K562 (cell line): Measurements from ENCODE around the gene MRPS18B. TPM values are rescaled to one million over a fixed set of nuclear protein-coding genes. Genes with fewer than 3 reads are reported as not detected.
A peak's percentile ranks its signal among the peaks of the same experiment; 100 is the strongest.

Experiments
- ATAC-seq: fragments of 200-7000 bp; cut with Tn5 transposase; 3 replicates; pipeline ENCODE4 v1.9.1; 2020; ENCODE audit warnings: moderate library complexity
- BruUV-seq: library from RNA; stranded (reverse); fragments of 400-500 nt; replicated peaks from 2 replicates; lab custom pipeline; 2021; lab: Mats Ljungman, UMichigan
- CTCF ChIA-PET: fragments of 300-600 bp; formaldehyde crosslinking; extraction: SDS; loops from one replicate; lab custom pipeline; 2021; ENCODE audit warnings: low intra/inter-chr PET ratio; lab: Yijun Ruan, JAX
- POLR2A ChIA-PET: fragments of 300-600, 350-650 bp; sonication (Branson Sonifier 250); formaldehyde crosslinking; extraction: SDS; loops from one replicate; lab custom pipeline; 2021; ENCODE audit warnings: antibody characterized with exemption, inconsistent platforms; lab: Yijun Ruan, JAX
- DNase-seq, 4 experiments: peaks; one replicate each; pipeline versions ENCODE4 v3.0.0 to v3.0.0-alpha.2; 2011 to 2018; ENCODE audit warnings: low spot score in 3 of 4, mixed read lengths in 3 of 4; ENCODE audit errors: extremely low read depth in 1 of 4
- FAIRE-seq: peaks from 2 replicates; lab custom pipeline; 2011; peaks lifted over from hg19 to GRCh38; lab: Jason Lieb, UNC
- H2AFZ ChIP-seq: 2 replicates; pipeline ENCODE4 v1.6.0; 2011; ENCODE audit warnings: low read depth, low read length, control low read depth, inconsistent platforms
- H3K27ac ChIP-seq: fragments of 200-600 bp; 3 replicates; pipeline ENCODE4 v1.8.0; 2011; ENCODE audit warnings: low read depth, mild to moderate bottlenecking, control low read depth, inconsistent platforms, low read length, moderate library complexity, mixed read lengths; ENCODE audit errors: extremely low read depth
- H3K27me3 ChIP-seq, 2 experiments: fragments of 300-600 bp in 1 of 2; 2 replicates in 1 of 2; 3 replicates in 1 of 2; pipeline versions ENCODE4 v1.6.0 to v1.8.0; 2011; ENCODE audit warnings: inconsistent platforms in 2 of 2, low read length in 2 of 2, mild to moderate bottlenecking in 1 of 2, mixed read lengths in 1 of 2, moderate library complexity in 1 of 2; ENCODE audit not compliant: control insufficient read depth in 2 of 2, insufficient read depth in 2 of 2
- H3K36me3 ChIP-seq: fragments of 300-600 bp; 3 replicates; pipeline ENCODE4 v1.8.0; 2011; ENCODE audit warnings: mild to moderate bottlenecking, low read length, inconsistent platforms; ENCODE audit not compliant: control insufficient read depth, insufficient read depth
- H3K4me1 ChIP-seq, 2 experiments: fragments of 200-600 bp in 1 of 2; replicated peaks in 1 of 2; 2 replicates in 1 of 2; 3 replicates in 1 of 2; pipeline versions ENCODE4 v1.5.1 to v1.8.0; 2011; ENCODE audit warnings: inconsistent platforms in 2 of 2, low read length in 2 of 2, mild to moderate bottlenecking in 1 of 2, mixed read lengths in 1 of 2, moderate library complexity in 1 of 2; ENCODE audit not compliant: control insufficient read depth in 2 of 2, insufficient read depth in 2 of 2
- H3K4me2 ChIP-seq: 2 replicates; pipeline ENCODE4 v1.6.1; 2011; ENCODE audit warnings: low read length, control low read depth, inconsistent platforms, mixed read lengths; ENCODE audit not compliant: insufficient read depth
- H3K4me3 ChIP-seq: fragments of 200-600 bp; sonication (generic), shearing (Covaris generic); 2 replicates; pipeline ENCODE4 v1.5.1; 2016; ENCODE audit warnings: control low read depth, inconsistent platforms
- H3K79me2 ChIP-seq: fragments of 200-600 bp; 3 replicates; pipeline ENCODE4 v1.8.0; 2011; ENCODE audit warnings: low read length, inconsistent platforms; ENCODE audit not compliant: control insufficient read depth, insufficient read depth
- H3K9ac ChIP-seq, 2 experiments: 2 replicates each; pipeline versions ENCODE4 v1.6.0 to v1.6.1; 2011; ENCODE audit warnings: low read depth in 2 of 2, low read length in 2 of 2, control low read depth in 1 of 2, inconsistent platforms in 1 of 2, mild to moderate bottlenecking in 1 of 2, mixed read lengths in 1 of 2; ENCODE audit not compliant: insufficient read depth in 1 of 2
- H3K9me1 ChIP-seq: one replicate; pipeline ENCODE4 v1.6.0; 2011; ENCODE audit warnings: inconsistent platforms, mild to moderate bottlenecking, low read length, moderate library complexity; ENCODE audit not compliant: control insufficient read depth, insufficient read depth
- H3K9me3 ChIP-seq: replicated peaks from 2 replicates; pipeline ENCODE4 v1.5.1; 2011; ENCODE audit warnings: low read depth, low read length, inconsistent platforms; ENCODE audit not compliant: control insufficient read depth, insufficient read depth
- H4K20me1 ChIP-seq: replicated peaks from 2 replicates; pipeline ENCODE4 v1.6.1; 2011; ENCODE audit warnings: low read length, inconsistent platforms, mixed read lengths; ENCODE audit not compliant: control insufficient read depth, insufficient read depth
- CBX1 ChIP-seq: sonication (generic); IDR thresholded peaks from 2 replicates; pipeline ENCODE4 v1.6.1; 2016; ENCODE audit warnings: antibody characterized with exemption, low read depth, mild to moderate bottlenecking
- EHMT2 ChIP-seq: fragments of 450-650 bp; IDR thresholded peaks from 2 replicates; pipeline ENCODE4 v1.6.1; 2018; ENCODE audit warnings: antibody characterized with exemption
- FIP1L1 ChIP-seq: fragments of 200-400 bp; formaldehyde crosslinking; IDR thresholded peaks from 2 replicates; pipeline ENCODE4 v1.6.1; 2018; ENCODE audit warnings: mild to moderate bottlenecking, low read depth, low read length; ENCODE audit not compliant: poor library complexity, severe bottlenecking
- FOSL1 ChIP-seq: fragments of 200-800 bp; sonication (Bioruptor generic); conservative IDR thresholded peaks from 2 replicates; pipeline ENCODE4 v1.6.1; 2016; ENCODE audit warnings: missing genetic modification characterization, missing compliant biosample characterization
- FOXA3 ChIP-seq, 2 experiments: fragments of 450-650 bp in 1 of 2; sonication (generic) in 1 of 2; formaldehyde crosslinking; IDR thresholded peaks in 1 of 2; conservative IDR thresholded peaks in 1 of 2; 2 replicates each; pipeline versions ENCODE4 v1.4.0 to v1.8.0; 2020 to 2022; ENCODE audit warnings: mild to moderate bottlenecking in 2 of 2, missing genetic modification reagents in 1 of 2
- HSF4 ChIP-seq: fragments of 250-450 bp; sonication (Bioruptor Pico); IDR thresholded peaks from 2 replicates; pipeline ENCODE4 v2.1.2; 2022; ENCODE audit warnings: mild to moderate bottlenecking, moderate library complexity, borderline replicate concordance
- JUN ChIP-seq, 2 experiments: sonication (generic) in 1 of 2; formaldehyde crosslinking in 1 of 2; IDR thresholded peaks; 2 replicates each; pipeline versions ENCODE4 v1.6.1 to v1.8.0; 2012 to 2022; ENCODE audit warnings: borderline replicate concordance in 2 of 2, mild to moderate bottlenecking in 2 of 2, improper control_type of control experiment in 1 of 2, low read depth in 1 of 2, low read length in 1 of 2, missing genetic modification reagents in 1 of 2
- KDM1A ChIP-seq, 2 experiments: fragments of 450-650 bp; IDR thresholded peaks; 2 replicates each; pipeline ENCODE4 v1.6.1; 2016; ENCODE audit warnings: mild to moderate bottlenecking in 2 of 2
- MITF ChIP-seq: IDR thresholded peaks from 2 replicates; pipeline ENCODE4 v1.6.1; 2014; ENCODE audit warnings: antibody characterized with exemption
- PHB2 ChIP-seq: fragments of 450-650 bp; IDR thresholded peaks from 2 replicates; pipeline ENCODE4 v1.6.1; 2017; ENCODE audit warnings: low read depth
- STAT5B ChIP-seq: fragments of 250-450 bp; sonication (Bioruptor Pico); IDR thresholded peaks from 2 replicates; pipeline ENCODE4 v1.8.0; 2021; ENCODE audit warnings: mild to moderate bottlenecking, inconsistent platforms
- YY1 ChIP-seq, 3 experiments: IDR thresholded peaks; 2 replicates each; pipeline ENCODE4 v1.6.1; 2011; ENCODE audit warnings: low read length in 2 of 3, mild to moderate bottlenecking in 2 of 3, moderate library complexity in 2 of 3, borderline replicate concordance in 1 of 3, control low read depth in 1 of 3, low read depth in 1 of 3; ENCODE audit not compliant: insufficient read depth in 3 of 3, insufficient replicate concordance in 2 of 3, control insufficient read depth in 1 of 3, insufficient read length in 1 of 3; ENCODE audit errors: extremely low read depth in 1 of 3
- ZEB2 ChIP-seq: fragments of 450-650 bp; IDR thresholded peaks from 2 replicates; pipeline ENCODE4 v1.6.1; 2016
- WGBS: fragments of 100-300 bp; shearing (Covaris generic); methylation state at CpG from one replicate; pipeline ENCODE4 v1.1.6; 2016; ENCODE audit warnings: low coverage, mixed read lengths; ENCODE audit not compliant: insufficient coverage; ENCODE audit errors: missing lambda C conversion rate; 5-methylcytosine and 5-hydroxymethylcytosine counted together
- in situ Hi-C: fragments of 300-500 bp; cut with MboI; formaldehyde crosslinking; loops from 4 replicates; pipeline ENCODE4 v1.15.0; 2018; ENCODE audit warnings: inconsistent platforms, mixed read lengths
- intact Hi-C: fragments of 100-400 bp; cut with micrococcal nuclease; formaldehyde crosslinking; loops from 2 replicates; pipeline ENCODE4 v1.14.2; 2022
- polyA plus RNA-seq, 8 experiments: library from polyadenylated mRNA; depleted of rRNA in 4 of 8; stranded (reverse) in 5 of 8; unstranded in 3 of 8; fragments of >200 nt; fragmentation: Nextera tagmentation in 2 of 8; fragmentation: Illumina TruSeq in 1 of 8; extraction: Ambion mirVana in 2 of 8; extraction: Trizol in 1 of 8; gene quantifications; 2 replicates each; pipeline versions ENCODE4 v1.2.1 to v1.2.3, GENCODE V29; 2011 to 2014; ENCODE audit warnings: inconsistent platforms in 1 of 8, missing spikeins in 1 of 8
- total RNA-seq, 7 experiments: library from RNA; depleted of rRNA in 6 of 7; stranded (reverse); fragments of >200 nt in 6 of 7; fragmentation: Illumina TruSeq in 2 of 7; extraction: Trizol in 2 of 7; gene quantifications; 2 replicates each; pipeline versions ENCODE4 v1.2.1 to v1.2.3, GENCODE V29; 2011 to 2021; ENCODE audit warnings: low replicate concordance in 1 of 7

The MRPS18B gene
- total and polyA plus RNA-seq, 9 of the 15 experiments (the other 6 are each of a cell fraction or from before 2014, with no cell fraction given), result 132 to 383 (median 178) TPM

GRCh38 chr6:30570263-30570662 is 47.4 kb upstream of the MRPS18B start:
- WGBS, result 0% methylated on average over 1 of the region's 1 CpG
- Histone ChIP-seq H3K79me2 (peaks cover 58% of the 10 kb centered on the region), H3K36me3 (peaks cover 44% of the 10 kb centered on the region), H4K20me1 (peaks cover 12% of the 10 kb centered on the region; the same call in 1 of the 2 replicates), H3K27me3 (no peaks in the 10 kb centered on the region), H3K27ac (peak overlapping the region; percentile 92), H3K4me3 (peak overlapping the region; percentile 67), H3K9ac (peak overlapping the region; percentile 40 to 84), H3K9me1 (peaks cover 10% of the 10 kb centered on the region), H2AFZ (peak overlapping the region; percentile 87), H3K9me3 (no peaks in the 10 kb centered on the region), H3K4me2 (peak overlapping the region; percentile 90), H3K4me1 (peaks cover 24 to 39% of the 10 kb centered on the region in 2 experiments)
- no peak for TF ChIP-seq HSF4 (CRISPR knock-in tag)
- peak in 1 of 3 experiments; percentile 9 for TF ChIP-seq YY1 (IDR thresholded peaks at IDR 0.05; ENCODE audit: borderline replicate concordance in 1 of 3, control insufficient read depth in 1 of 3, extremely low read depth in 1 of 3, insufficient read depth in 3 of 3, insufficient read length in 1 of 3, insufficient replicate concordance in 2 of 3, low read depth in 1 of 3, low read length in 2 of 3)
- TF ChIP-seq FOXA3 (CRISPR knock-in tag; conservative IDR thresholded peaks at IDR 0.05 in 1 of 2, IDR thresholded peaks at IDR 0.05 in 1 of 2), result peak in 1 of 2 experiments; percentile 26; a peak in 1 of 4 replicates
- no peak for TF ChIP-seq JUN (IDR thresholded peaks at IDR 0.05; ENCODE audit: borderline replicate concordance, low read depth, low read length)
- TF ChIP-seq JUN (CRISPR knock-in tag; IDR thresholded peaks at IDR 0.05; ENCODE audit: borderline replicate concordance), result 0 out of 2 replicates have a peak, but pooled peaks have one; percentile 42
- no peak for TF ChIP-seq CBX1
- TF ChIP-seq EHMT2, result peak; percentile 57; the same call in 1 of the 2 replicates
- TF ChIP-seq MITF, result no peak
- no peak for TF ChIP-seq ZEB2
- TF ChIP-seq FOSL1 (tag), result no peak
- TF ChIP-seq FIP1L1, result no peak
- TF ChIP-seq PHB2, result no peak
- no peak for TF ChIP-seq KDM1A (IDR thresholded peaks at IDR 0.05)
- TF ChIP-seq STAT5B (CRISPR knock-in tag), result no peak
- BruUV-seq, result no TSS peak
- no peak for DNase-seq
- ATAC-seq, result no peak
- ChIA-PET POLR2A (interaction anchor here (0.5 to 3.2 kb wide), 14 partner anchors 10 to 509 kb away, joined by 3 to 38 read pairs (median 4); partner anchors contain the start of genes GNL1, POLR1H and PRR3), CTCF (no interaction called here)
- in situ Hi-C loops (no loop called here), intact Hi-C loops (no loop called here)
- no peak for FAIRE-seq
